H7 (cell line): ENCODE results near the gene EXOG. TPM values are rescaled to one million over a fixed set of nuclear protein-coding genes. Genes with fewer than 3 reads are reported as not detected.

Source experiments
- DNase-seq: peaks from one replicate; pipeline ENCODE4 v3.0.0; 2012
- H3K27me3 ChIP-seq: 2 replicates; pipeline ENCODE4 v1.6.0; 2011; ENCODE audit warnings: mild to moderate bottlenecking, low read length; ENCODE audit not compliant: control insufficient read depth, insufficient read depth
- H3K36me3 ChIP-seq: replicated peaks from 2 replicates; pipeline ENCODE4 v1.5.1; 2011; ENCODE audit warnings: low read length; ENCODE audit not compliant: control insufficient read depth, insufficient read depth
- H3K4me3 ChIP-seq: 2 replicates; pipeline ENCODE4 v1.5.1; 2011; ENCODE audit warnings: low read depth, mild to moderate bottlenecking, control low read depth, low read length, moderate library complexity; ENCODE audit not compliant: insufficient read depth
- total RNA-seq: library from RNA; depleted of rRNA; stranded (reverse); fragments of >200 nt; shearing (Covaris generic); gene quantifications from 2 replicates; pipeline ENCODE4 v1.2.3, GENCODE V29; 2014

EXOG gene
- total RNA-seq, 1 experiment from 2014 or later: 3.5 TPM

DNA sequence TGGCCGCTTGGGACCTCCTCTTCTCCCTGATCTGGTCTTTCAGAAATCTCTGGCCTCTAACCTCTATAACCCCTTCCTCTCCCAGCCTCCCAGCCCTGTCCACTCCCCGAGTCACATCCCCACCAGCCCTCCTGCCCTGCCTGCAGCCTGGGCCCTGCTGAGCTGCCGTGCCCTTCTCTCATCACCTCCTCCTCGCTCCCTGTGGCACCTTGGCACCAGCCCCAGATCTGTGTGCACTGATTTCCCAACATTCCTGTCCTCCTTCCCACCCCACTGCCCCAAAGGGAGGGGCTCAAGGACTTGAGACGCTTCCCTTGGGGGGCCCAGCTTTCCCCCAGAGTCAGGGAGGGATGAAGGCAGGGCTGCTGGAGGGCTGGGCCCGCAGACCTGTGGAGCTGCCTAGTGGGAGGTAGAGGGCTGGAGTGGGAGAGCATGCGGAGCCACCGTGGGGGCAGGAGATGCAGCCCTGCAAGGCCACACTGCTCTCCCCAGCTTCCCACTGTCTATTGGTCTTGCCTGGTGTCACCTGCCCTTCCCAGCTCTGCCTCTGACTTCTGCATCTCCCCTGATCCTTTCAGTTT is 42.7 kb downstream of the EXOG start:
- no peaks in the 10 kb centered on the region for H3K36me3 ChIP-seq
- DNase-seq: no peak
- no peak overlapping the region for H3K4me3 ChIP-seq
- no peaks in the 10 kb centered on the region for H3K27me3 ChIP-seq

DNA sequence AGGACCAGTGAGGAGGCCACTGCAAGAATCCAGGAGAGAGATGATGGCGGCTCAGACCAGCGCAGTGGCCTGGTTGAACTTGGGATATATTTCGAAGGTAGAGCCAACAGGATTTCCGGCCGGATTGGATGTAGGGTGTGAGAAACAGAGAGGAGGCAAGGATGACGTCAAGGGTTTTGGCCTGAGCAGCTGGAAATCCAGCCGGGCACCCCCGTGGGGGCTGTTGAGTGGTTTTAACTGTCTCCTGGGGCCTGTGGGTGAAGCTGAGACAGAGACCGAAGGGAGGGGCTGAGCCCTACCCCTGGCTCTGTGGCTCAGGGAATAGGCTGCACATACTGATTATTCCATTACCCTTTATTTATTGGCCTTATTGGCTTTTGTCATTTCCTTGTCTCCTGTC is 45.7 kb downstream of the EXOG start:
- Histone ChIP-seq H3K27me3 (no peaks in the 10 kb centered on the region), H3K36me3 (no peaks in the 10 kb centered on the region), H3K4me3 (no peak overlapping the region)
- DNase-seq: no peak

DNA sequence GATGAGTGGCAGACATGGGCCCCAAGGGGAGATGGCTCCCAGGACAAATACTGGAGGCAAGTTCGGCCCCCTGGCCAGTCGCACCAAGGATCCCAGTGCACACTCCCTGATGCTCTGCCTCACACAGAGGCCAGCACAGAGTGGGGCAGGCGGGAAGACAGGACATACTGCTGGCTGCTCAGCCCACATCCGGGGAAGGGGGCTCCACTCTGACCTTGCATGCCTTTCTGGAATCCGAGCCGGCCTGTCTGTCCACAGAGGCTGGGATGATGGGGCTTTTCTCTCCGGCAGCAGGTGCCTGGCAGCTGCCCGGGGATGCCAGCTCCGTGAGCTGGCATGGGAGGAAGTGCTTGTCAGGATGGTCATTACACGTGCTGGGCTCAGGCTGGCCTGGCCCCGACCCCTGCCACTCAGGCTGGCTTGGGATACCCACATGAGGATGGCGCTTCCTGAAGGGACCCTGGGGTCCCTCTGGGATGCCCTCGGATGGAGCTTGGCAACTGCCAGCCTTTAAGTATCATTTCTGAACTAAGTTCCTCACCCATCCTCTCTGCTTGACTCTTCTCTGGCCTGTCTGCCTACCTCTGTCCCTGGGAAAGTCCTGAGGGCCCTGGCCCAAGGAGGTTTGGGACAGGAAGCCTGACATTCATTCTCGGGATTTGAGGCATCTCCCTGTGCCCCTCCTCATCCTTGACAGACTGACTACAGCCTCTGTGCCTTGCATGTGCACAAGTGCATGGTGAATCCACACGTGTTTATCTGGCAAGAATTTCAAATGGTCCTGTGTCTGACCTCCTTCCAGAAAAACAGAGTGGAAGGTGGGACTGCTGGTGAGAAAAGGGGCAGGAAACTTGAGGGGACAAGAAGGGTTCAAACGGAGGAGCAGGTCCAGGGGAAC is 46.5 kb downstream of the EXOG start:
- Histone ChIP-seq H3K36me3 (no peaks in the 10 kb centered on the region), H3K27me3 (no peaks in the 10 kb centered on the region), H3K4me3 (no peak overlapping the region)
- DNase-seq: no peak

DNA sequence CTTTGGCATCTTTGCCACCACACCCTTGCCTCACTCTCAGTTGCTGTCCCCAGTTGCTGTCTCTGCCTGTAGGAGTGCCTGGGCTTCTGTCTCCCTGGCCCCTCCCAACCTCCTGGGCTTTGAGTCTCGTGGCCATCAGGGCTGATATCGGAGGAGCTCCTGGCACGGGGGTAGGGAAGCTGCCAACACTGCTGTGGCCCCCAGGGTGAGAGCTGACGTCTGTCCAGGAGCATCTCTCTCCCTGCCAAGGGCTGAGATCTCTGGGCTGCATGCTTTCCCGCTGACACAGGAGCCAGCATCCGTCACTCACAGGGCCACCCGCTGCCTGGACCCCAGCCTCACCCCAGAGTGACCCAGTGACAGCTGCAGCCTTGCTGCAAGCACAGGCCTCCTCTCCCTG is 47.4 kb downstream of the EXOG start:
- Histone ChIP-seq H3K27me3 (no peaks in the 10 kb centered on the region), H3K36me3 (no peaks in the 10 kb centered on the region), H3K4me3 (no peak overlapping the region)
- no peak for DNase-seq

DNA sequence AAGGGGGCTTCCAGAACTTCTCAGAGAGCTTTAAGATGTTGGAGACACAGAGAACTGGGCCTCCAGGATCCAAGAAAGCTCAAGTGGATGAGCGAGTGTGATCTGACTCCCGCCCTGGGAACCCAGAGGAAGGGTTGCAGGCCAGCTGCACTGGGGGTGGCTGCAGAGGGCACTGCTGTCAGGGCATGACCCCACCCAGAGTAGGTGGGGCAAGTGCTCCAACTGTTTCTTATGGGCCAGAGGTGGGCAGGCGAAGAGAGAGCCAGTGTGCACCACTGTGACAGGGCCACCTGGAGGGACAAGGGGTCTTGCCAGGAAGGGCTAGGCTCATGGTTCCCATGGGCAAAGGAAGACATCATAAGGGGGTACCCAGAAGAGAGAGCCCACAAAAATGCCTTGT is 48.8 kb downstream of the EXOG start:
- Histone ChIP-seq H3K4me3 (no peak overlapping the region), H3K27me3 (no peaks in the 10 kb centered on the region)
- DNase-seq: no peak

DNA sequence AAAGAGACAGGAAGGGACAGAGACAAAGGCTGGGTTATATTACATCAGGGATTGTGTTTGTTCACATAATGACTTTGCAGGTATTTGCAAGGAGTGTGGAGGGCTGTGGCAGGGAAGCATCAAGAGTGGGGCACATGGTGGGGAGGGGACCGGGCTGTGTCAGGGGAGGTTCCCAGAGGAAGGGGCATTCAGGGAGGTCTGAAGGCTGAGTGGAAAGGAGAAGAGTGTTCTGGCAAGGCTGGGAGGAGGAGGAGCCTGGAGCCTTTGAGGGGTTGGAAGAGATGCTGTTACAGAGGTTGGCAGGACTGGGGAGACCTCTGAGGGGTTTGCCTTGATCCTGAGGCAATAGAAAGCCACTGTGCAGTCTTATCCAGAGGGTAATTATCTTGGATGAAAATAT is 49.4 kb downstream of the EXOG start:
- DNase-seq: no peak
- no peaks in the 10 kb centered on the region for H3K27me3 ChIP-seq
- no peak overlapping the region for H3K4me3 ChIP-seq
- H3K36me3 ChIP-seq: no peaks in the 10 kb centered on the region

More for the DNA sequence above, 48.8 kb downstream of the EXOG start:
- H3K36me3 ChIP-seq: no peaks in the 10 kb centered on the region

DNA sequence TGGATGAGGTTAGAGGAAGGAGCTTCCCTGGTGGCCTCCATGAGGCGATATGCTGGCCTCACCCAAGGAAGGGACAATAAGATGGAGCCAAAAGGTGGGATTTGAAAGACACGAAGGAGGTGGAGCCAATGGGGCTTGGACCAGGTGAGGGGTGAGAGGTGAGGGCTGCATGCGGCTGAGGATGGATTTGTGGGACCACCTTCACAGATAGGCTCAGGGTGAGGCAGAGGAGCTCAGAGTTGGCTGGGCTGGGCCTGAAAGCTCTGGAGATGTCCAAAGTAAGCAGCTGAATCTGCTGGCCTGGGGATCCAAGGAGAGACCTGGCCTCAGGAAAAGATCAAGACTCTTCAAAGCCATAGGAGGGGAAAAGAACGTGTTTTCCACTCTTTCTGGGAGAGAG is 49.8 kb downstream of the EXOG start:
- Histone ChIP-seq H3K27me3 (no peaks in the 10 kb centered on the region), H3K4me3 (no peak overlapping the region), H3K36me3 (no peaks in the 10 kb centered on the region)
- DNase-seq: no peak

DNA sequence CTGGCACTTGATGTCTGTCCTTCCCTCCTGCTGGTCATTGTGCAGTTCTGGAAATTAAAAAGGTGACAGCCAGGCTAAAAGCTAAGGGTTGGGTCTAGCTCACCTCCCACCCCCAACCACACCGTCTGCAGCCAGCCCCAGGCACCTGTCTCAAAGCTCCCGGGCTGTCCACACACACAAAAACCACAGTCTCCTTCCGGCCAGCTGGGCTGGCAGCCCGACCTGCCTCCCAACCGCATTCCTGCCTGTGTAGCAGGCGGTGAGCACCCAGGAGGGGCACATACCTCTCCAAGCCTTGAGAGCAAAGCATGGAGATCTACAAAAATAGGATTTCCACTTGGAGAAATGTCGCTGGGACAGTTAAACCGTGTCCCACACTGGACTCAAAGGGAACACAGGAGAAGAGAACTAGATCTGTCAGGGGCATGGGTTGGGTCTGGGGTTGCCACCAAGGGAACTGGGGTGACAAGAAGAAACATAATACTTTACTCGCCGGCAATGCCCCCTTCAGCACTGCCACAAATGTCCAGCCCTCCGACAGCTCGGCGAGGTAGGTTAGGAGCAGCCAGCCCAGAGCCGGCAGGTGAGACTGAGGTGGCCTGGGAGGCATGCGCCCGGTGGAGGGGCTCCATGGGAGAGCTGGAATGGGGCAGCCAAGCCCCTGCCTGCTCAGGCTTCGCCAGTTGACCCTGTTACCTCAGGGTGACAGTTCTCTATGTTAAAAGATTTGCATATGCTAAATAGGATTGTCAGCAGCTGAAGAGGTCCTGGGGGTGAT is 52.2 kb downstream of the EXOG start:
- no peaks in the 10 kb centered on the region for H3K27me3 ChIP-seq
- no peak overlapping the region for H3K4me3 ChIP-seq
- DNase-seq: peak; percentile 70
- no peaks in the 10 kb centered on the region for H3K36me3 ChIP-seq

DNA sequence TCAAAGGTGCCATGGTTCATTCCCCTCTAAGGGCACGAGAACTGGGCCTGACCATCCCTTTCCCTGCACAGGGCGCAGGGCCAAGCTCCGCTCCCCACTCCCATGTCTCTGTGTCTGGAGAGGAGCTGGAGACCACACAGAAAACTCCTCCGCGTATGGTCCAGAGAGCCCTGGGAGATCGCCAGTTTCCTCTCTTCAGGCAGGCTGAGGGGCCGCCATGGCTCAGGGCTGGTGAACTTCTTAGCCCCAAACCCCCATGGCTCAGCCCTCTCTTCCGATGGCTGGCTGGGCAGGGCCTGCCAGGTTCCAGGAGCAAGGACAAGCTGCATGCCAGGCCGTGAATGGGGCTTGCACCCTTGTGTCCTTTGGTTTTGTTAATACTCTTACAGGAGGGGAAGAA is 52.9 kb downstream of the EXOG start:
- no peak for DNase-seq
- no peak overlapping the region for H3K4me3 ChIP-seq
- H3K27me3 ChIP-seq: no peaks in the 10 kb centered on the region
- no peaks in the 10 kb centered on the region for H3K36me3 ChIP-seq

DNA sequence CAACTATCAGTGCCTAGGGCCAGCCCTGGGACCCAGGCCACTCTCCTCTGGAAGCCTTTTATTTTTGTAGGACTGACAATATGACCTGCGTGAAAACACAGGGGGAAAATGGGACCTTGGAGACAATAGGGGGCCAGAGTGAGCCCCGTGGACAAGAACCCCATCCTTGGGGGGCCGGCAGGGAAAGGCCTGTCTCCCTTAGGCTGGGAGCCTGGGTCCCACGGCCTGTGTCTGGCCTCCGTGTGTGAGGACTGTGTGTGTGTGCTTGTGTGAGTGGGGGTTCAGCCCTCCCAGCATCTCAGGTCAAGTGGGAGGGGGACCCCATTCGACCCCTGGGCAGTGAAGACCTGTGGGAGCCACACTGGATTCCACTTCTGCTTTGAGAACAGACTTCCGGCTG is 53.3 kb downstream of the EXOG start:
- Histone ChIP-seq H3K27me3 (no peaks in the 10 kb centered on the region), H3K4me3 (no peak overlapping the region), H3K36me3 (no peaks in the 10 kb centered on the region)
- no peak for DNase-seq

DNA sequence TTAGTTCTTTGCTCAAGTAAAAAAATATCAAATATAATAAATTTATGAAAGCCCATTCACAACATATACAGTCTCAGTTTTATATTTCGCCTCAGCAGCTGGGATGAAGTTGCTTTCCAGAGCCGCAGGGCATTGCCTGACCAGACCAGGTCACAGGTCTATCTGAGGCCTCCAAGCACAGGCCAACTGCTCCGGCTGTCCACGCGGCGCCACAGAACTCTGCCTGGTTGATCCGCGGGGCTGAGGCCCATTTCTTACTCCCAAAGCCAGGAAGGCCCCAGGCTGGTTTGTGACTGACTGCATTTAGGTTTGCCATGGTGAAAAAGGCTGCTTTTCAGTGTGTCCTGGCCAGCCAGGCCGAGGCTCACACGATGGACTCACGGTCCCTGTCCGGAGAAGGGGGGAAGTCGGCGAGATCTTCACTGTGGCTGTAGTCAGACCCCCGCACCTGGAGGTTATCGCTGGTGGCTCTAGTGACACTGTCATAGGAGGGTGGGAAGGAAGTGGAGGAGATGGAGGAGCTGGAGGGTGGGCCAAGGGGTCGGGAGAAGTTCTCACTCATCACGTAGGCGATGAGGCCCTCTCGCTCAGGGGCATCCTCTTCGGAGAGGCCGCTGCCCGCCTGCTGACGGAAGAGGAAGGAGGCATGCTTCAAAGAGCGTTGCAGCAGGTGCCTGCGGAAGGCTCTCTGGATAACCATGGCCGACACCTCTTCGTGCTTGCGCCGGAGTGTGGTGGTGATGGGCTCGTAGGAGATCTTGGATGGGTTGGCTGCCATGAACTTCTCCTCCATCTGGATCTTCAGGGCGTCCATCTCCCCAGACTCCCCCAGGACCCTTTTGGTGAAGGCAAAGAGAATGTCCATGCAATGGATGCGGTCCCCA is 54.1 kb downstream of the EXOG start:
- Histone ChIP-seq H3K4me3 (no peak overlapping the region), H3K27me3 (no peaks in the 10 kb centered on the region), H3K36me3 (no peaks in the 10 kb centered on the region)
- no peak for DNase-seq

DNA sequence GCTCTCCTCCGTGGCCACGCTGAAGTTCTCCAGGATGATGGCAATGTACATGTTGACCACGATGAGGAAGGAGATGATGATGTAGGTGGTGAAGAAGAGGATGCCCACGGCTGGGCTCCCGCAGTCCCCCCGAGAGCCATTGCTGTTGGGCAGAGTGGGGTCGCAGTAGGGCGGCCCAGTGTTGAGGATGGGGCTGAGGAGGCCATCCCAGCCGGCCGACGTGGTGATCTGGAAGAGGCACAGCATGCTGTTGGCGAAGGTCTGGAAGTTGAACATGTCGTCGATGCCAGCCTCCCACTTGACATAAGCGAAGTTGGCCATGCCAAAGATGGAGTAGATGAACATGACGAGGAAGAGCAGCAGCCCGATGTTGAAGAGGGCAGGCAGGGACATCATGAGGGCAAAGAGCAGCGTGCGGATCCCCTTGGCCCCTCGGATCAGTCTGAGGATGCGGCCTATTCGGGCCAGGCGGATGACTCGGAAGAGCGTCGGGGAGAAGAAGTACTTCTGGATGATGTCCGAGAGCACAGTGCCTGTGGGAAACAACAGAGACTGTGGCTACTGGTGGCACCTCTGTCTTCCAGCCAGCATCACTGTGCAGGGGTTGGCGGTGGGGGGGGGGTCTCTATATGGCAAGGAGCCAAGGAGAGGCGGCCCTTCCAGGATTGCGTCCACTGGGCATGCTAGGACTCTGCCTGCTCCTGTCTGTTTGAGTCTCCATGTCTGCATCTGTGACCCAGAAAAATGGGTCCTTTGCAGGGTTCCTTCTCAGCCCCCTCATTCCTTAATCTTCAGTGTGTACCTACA is 55.1 kb downstream of the EXOG start:
- no peak overlapping the region for H3K4me3 ChIP-seq
- H3K27me3 ChIP-seq: no peaks in the 10 kb centered on the region
- no peak for DNase-seq
- H3K36me3 ChIP-seq: no peaks in the 10 kb centered on the region

DNA sequence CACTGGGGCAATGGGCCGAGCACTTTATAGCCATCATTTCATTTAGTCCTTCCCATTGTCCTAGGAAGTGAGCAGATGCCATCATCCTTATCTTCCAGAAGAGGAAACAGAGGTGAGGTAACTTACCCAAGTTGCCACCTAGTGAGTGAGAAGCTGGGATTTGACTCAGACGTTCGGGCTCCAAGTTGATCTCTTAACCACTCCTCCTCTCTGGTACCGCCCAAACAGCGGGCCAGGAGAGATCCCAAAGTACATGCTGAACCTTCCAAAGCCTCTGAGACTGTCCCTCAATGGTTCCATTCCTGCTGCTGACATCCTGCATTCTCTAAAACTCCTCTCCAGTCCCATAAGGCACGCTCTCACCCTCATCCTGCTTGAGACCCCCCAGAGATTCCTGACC is 56.2 kb downstream of the EXOG start:
- Histone ChIP-seq H3K27me3 (no peaks in the 10 kb centered on the region), H3K36me3 (no peaks in the 10 kb centered on the region), H3K4me3 (no peak overlapping the region)
- no peak for DNase-seq
